ENCODE measurements around the gene ITIH5. TPM values are rescaled to one million over a fixed set of nuclear protein-coding genes. Genes with fewer than 3 reads are reported as not detected.

ITIH5 gene
- total and polyA plus RNA-seq, 9 of the 15 experiments (the other 6 are each of a cell fraction or from before 2014, with no cell fraction given) = 0.52 to 4.5 (median 2.6) TPM

DNA sequence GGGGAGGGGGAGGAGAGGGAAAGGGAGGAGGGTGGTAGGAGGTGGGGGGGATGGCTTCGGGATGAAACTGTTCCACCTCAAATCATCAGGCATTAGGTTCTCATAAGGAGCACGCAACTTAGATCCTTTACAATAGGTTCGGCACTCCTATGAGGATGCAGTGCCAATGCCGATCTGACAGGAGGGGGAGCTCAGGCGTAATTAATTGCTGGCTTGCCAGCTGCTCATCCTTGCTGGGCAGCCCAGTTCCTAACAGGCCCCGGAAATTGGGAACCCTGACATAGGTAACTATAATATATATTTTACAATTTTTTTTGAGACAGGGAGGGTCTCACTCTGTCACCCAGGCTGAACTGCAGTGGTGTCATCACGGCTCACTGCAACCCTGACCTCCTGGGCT is 137.1 kb downstream of the ITIH5 start:
- Histone ChIP-seq H4K20me1 (replicated peaks; ENCODE audit: control insufficient read depth, insufficient read depth, low read length) (0 out of 2 replicates have a peak, but pooled peaks cover 3% of the 10 kb centered on the region), H3K36me3 (ENCODE audit: control insufficient read depth, insufficient read depth, low read length) (no peaks in the 10 kb centered on the region), H3K4me3 (no peak overlapping the region), H2AFZ (ENCODE audit: low read depth, low read length) (no peak overlapping the region), H3K27ac (ENCODE audit: extremely low read depth, low read depth, low read length) (no peak overlapping the region), H3K9me1 (ENCODE audit: control insufficient read depth, insufficient read depth, low read length) (no peaks in the 10 kb centered on the region), H3K79me2 (ENCODE audit: control insufficient read depth, insufficient read depth, low read length) (no peaks in the 10 kb centered on the region), H3K9me3 (replicated peaks; ENCODE audit: control insufficient read depth, insufficient read depth, low read depth, low read length) (no peaks in the 10 kb centered on the region), H3K4me1 (replicated peaks in 1 of 2; ENCODE audit: control insufficient read depth in 2 of 2, insufficient read depth in 2 of 2, low read length in 2 of 2) (no peaks in the 10 kb centered on the region), H3K27me3 (ENCODE audit: control insufficient read depth in 2 of 2, insufficient read depth in 2 of 2, low read length in 2 of 2) (peaks cover 12 to 22% of the 10 kb centered on the region in 2 experiments; a peak in 4 of 5 replicates), H3K9ac (ENCODE audit: insufficient read depth in 1 of 2, low read depth in 2 of 2, low read length in 2 of 2) (no peak overlapping the region), H3K4me2 (ENCODE audit: insufficient read depth, low read length) (no peak overlapping the region)
- ATAC-seq = no peak
- no peak for DNase-seq (ENCODE audit: extremely low read depth in 1 of 4, low spot score in 3 of 4)
- TF ChIP-seq TAF1 (IDR thresholded peaks at IDR 0.05; ENCODE audit: control insufficient read depth, extremely low read depth, insufficient read depth, low read length, severe bottlenecking) (no peak), RAD21 (CRISPR knock-in tag; conservative IDR thresholded peaks at IDR 0.05 in 1 of 2, IDR thresholded peaks at IDR 0.05 in 1 of 2) (peak in 1 of 2 experiments; percentile 16; a peak in 1 of 4 replicates)
- TF ChIP-seq, protein P1, sequence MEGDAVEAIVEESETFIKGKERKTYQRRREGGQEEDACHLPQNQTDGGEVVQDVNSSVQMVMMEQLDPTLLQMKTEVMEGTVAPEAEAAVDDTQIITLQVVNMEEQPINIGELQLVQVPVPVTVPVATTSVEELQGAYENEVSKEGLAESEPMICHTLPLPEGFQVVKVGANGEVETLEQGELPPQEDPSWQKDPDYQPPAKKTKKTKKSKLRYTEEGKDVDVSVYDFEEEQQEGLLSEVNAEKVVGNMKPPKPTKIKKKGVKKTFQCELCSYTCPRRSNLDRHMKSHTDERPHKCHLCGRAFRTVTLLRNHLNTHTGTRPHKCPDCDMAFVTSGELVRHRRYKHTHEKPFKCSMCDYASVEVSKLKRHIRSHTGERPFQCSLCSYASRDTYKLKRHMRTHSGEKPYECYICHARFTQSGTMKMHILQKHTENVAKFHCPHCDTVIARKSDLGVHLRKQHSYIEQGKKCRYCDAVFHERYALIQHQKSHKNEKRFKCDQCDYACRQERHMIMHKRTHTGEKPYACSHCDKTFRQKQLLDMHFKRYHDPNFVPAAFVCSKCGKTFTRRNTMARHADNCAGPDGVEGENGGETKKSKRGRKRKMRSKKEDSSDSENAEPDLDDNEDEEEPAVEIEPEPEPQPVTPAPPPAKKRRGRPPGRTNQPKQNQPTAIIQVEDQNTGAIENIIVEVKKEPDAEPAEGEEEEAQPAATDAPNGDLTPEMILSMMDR (IDR thresholded peaks at IDR 0.05 in 2 of 3, conservative IDR thresholded peaks at IDR 0.05 in 1 of 3; ENCODE audit: insufficient read depth in 2 of 3, low read depth in 1 of 3, low read length in 3 of 3) = peak in 1 of 3 experiments; percentile 5; a peak in 1 of 6 replicates
- intact Hi-C loops (cut with micrococcal nuclease) (loop anchor here (5.0 to 10.0 kb wide), 2 partner anchors 93 to 345 kb away; no protein-coding TSS in a partner anchor), in situ Hi-C loops (cut with MboI) (loop anchor here (10.0 kb wide), 2 partner anchors 155 to 1775 kb away; no protein-coding TSS in a partner anchor)
- POLR2A ChIA-PET = interaction anchor here (0.6 to 1.0 kb wide), 2 partner anchors 81 to 630 kb away, joined by 4 read pairs; no protein-coding TSS in a partner anchor
- FAIRE-seq = no peak
- BruUV-seq (replicated peaks) = no TSS peak
- CTCF ChIA-PET (ENCODE audit: low intra/inter-chr PET ratio) = no interaction called here
- 3% methylated on average over 6 of the region's 7 CpGs for WGBS (ENCODE audit: insufficient coverage, low coverage, missing lambda C conversion rate)
